WTC11 (cell line): Measurements from ENCODE around the gene SLC38A10. TPM values are rescaled to one million over a fixed set of nuclear protein-coding genes. Genes with fewer than 3 reads are reported as not detected.

ENCODE experiments used
- ATAC-seq: fragments of 200-7000 bp; cut with Tn5 transposase; 2 replicates; pipeline ENCODE4 v1.10.0; 2021; ENCODE audit warnings: mild to moderate bottlenecking, moderate library complexity
- CTCF ChIA-PET: fragments of 300-600 bp; sonication (Branson Sonifier 250); formaldehyde crosslinking; loops from one replicate; lab custom pipeline; 2021; ENCODE audit warnings: antibody characterized with exemption; lab: Charles Lee
- POLR2A ChIA-PET: fragments of 350-600 bp; sonication (Branson Sonifier 250); formaldehyde crosslinking; loops from one replicate; lab custom pipeline; 2021; ENCODE audit warnings: antibody characterized with exemption; lab: Charles Lee
- DNase-seq: peaks from one replicate; pipeline ENCODE4 v3.0.0; 2021; ENCODE audit warnings: low spot score
- H3K27ac Mint-ChIP-seq: 2 replicates; pipeline ENCODE4 v1.8.0; 2021; ENCODE audit warnings: mixed read lengths
- H3K27me3 Mint-ChIP-seq: 2 replicates; pipeline ENCODE4 v1.8.0; 2021; ENCODE audit warnings: low read depth, mild to moderate bottlenecking, moderate library complexity, mixed read lengths
- H3K36me3 Mint-ChIP-seq: 2 replicates; pipeline ENCODE4 v1.8.0; 2021; ENCODE audit warnings: mixed read lengths
- H3K4me1 Mint-ChIP-seq: 2 replicates; pipeline ENCODE4 v1.8.0; 2022; ENCODE audit warnings: mixed read lengths
- H3K4me3 Mint-ChIP-seq: 2 replicates; pipeline ENCODE4 v1.8.0; 2021; ENCODE audit warnings: mild to moderate bottlenecking, moderate library complexity, mixed read lengths
- H3K9me3 Mint-ChIP-seq: 2 replicates; pipeline ENCODE4 v1.8.0; 2021; ENCODE audit warnings: mixed read lengths
- ATF1 ChIP-seq: sonication (generic); formaldehyde crosslinking; IDR thresholded peaks from 2 replicates; pipeline ENCODE4 v1.8.1; 2023; ENCODE audit warnings: mild to moderate bottlenecking, moderate library complexity, missing genetic modification reagents
- ATF2 ChIP-seq: sonication (generic); formaldehyde crosslinking; IDR thresholded peaks from 2 replicates; pipeline ENCODE4 v1.8.1; 2022; ENCODE audit warnings: low read depth, missing genetic modification reagents, borderline replicate concordance
- CREB1 ChIP-seq: sonication (generic); formaldehyde crosslinking; IDR thresholded peaks from 2 replicates; pipeline ENCODE4 v1.8.0; 2023; ENCODE audit warnings: mild to moderate bottlenecking, missing genetic modification reagents
- EMX1 ChIP-seq: fragments of 250-450 bp; sonication (Bioruptor Pico); IDR thresholded peaks from 2 replicates; pipeline ENCODE4 v1.8.0; 2021; ENCODE audit warnings: mild to moderate bottlenecking
- FOXJ3 ChIP-seq: sonication (generic); formaldehyde crosslinking; IDR thresholded peaks from 2 replicates; pipeline ENCODE4 v1.9.0; 2021; ENCODE audit warnings: missing genetic modification reagents, mild to moderate bottlenecking, borderline replicate concordance
- FOXK1 ChIP-seq: sonication (generic); formaldehyde crosslinking; IDR thresholded peaks from 2 replicates; pipeline ENCODE4 v1.8.0; 2022; ENCODE audit warnings: mild to moderate bottlenecking, moderate library complexity, missing genetic modification reagents
- NFATC4 ChIP-seq: fragments of 250-450 bp; sonication (Bioruptor Pico); IDR thresholded peaks from 2 replicates; pipeline ENCODE4 v1.9.0; 2021; ENCODE audit warnings: mild to moderate bottlenecking
- RORB ChIP-seq: fragments of 250-450 bp; sonication (Bioruptor Pico); IDR thresholded peaks from 2 replicates; pipeline ENCODE4 v1.9.0; 2021; ENCODE audit warnings: mild to moderate bottlenecking
- SP1 ChIP-seq: sonication (generic); formaldehyde crosslinking; conservative IDR thresholded peaks from 2 replicates; pipeline ENCODE4 v1.8.1; 2022; ENCODE audit warnings: missing genetic modification reagents
- TCF7 ChIP-seq: sonication (generic); formaldehyde crosslinking; IDR thresholded peaks from 2 replicates; pipeline ENCODE4 v1.8.0; 2022; ENCODE audit warnings: mild to moderate bottlenecking, low read depth, missing genetic modification reagents, moderate library complexity
- USF2 ChIP-seq: sonication (generic); formaldehyde crosslinking; IDR thresholded peaks from 2 replicates; pipeline ENCODE4 v1.8.1; 2023; ENCODE audit warnings: mild to moderate bottlenecking, missing genetic modification reagents, moderate library complexity
- ZBTB21 ChIP-seq: sonication (generic); formaldehyde crosslinking; IDR thresholded peaks from 2 replicates; pipeline ENCODE4 v1.8.1; 2023; ENCODE audit warnings: mild to moderate bottlenecking, missing genetic modification reagents, borderline replicate concordance
- ZMAT4 ChIP-seq: fragments of 250-450 bp; sonication (Bioruptor Pico); IDR thresholded peaks from 2 replicates; pipeline ENCODE4 v1.9.0; 2021; ENCODE audit warnings: mild to moderate bottlenecking
- ZNF219 ChIP-seq: sonication (generic); formaldehyde crosslinking; IDR thresholded peaks from 2 replicates; pipeline ENCODE4 v1.8.0; 2023; ENCODE audit warnings: missing genetic modification reagents, mild to moderate bottlenecking, borderline replicate concordance
- ZNF423 ChIP-seq: fragments of 250-450 bp; sonication (Bioruptor Pico); IDR thresholded peaks from 2 replicates; pipeline ENCODE4 v2.1.2; 2022; ENCODE audit warnings: mild to moderate bottlenecking, moderate library complexity
- ZNF512 ChIP-seq: sonication (generic); formaldehyde crosslinking; IDR thresholded peaks from 2 replicates; pipeline ENCODE4 v1.8.1; 2022; ENCODE audit warnings: missing genetic modification reagents, borderline replicate concordance
- total RNA-seq: library from RNA; stranded (reverse); gene quantifications from 3 replicates; pipeline ENCODE4 v1.2.3, GENCODE V29; 2021
- TF ChIP-seq, protein P1 (sequence below): sonication (generic); formaldehyde crosslinking; IDR thresholded peaks from 2 replicates; pipeline ENCODE4 v1.8.0; 2023; ENCODE audit warnings: missing genetic modification reagents, mild to moderate bottlenecking, borderline replicate concordance
- TF ChIP-seq, protein P2 (sequence below): sonication (generic); formaldehyde crosslinking; IDR thresholded peaks from 2 replicates; pipeline ENCODE4 v1.8.1; 2023; ENCODE audit warnings: mild to moderate bottlenecking, missing genetic modification reagents, moderate library complexity
- TF ChIP-seq, protein P3 (sequence below): sonication (generic); formaldehyde crosslinking; IDR thresholded peaks from 2 replicates; pipeline ENCODE4 v1.8.1; 2023; ENCODE audit warnings: mild to moderate bottlenecking, missing genetic modification reagents, borderline replicate concordance
- TF ChIP-seq, protein P4 (sequence below): sonication (generic); formaldehyde crosslinking; conservative IDR thresholded peaks from 2 replicates; pipeline ENCODE4 v1.8.1; 2022; ENCODE audit warnings: mild to moderate bottlenecking, missing genetic modification reagents
- TF ChIP-seq, protein P5 (sequence below): sonication (generic); formaldehyde crosslinking; IDR thresholded peaks from 2 replicates; pipeline ENCODE4 v1.8.0; 2022; ENCODE audit warnings: mild to moderate bottlenecking, missing genetic modification reagents

SLC38A10 gene
- total RNA-seq, 1 experiment from 2014 or later: 47.0 TPM

- TF ChIP-seq, protein P1, sequence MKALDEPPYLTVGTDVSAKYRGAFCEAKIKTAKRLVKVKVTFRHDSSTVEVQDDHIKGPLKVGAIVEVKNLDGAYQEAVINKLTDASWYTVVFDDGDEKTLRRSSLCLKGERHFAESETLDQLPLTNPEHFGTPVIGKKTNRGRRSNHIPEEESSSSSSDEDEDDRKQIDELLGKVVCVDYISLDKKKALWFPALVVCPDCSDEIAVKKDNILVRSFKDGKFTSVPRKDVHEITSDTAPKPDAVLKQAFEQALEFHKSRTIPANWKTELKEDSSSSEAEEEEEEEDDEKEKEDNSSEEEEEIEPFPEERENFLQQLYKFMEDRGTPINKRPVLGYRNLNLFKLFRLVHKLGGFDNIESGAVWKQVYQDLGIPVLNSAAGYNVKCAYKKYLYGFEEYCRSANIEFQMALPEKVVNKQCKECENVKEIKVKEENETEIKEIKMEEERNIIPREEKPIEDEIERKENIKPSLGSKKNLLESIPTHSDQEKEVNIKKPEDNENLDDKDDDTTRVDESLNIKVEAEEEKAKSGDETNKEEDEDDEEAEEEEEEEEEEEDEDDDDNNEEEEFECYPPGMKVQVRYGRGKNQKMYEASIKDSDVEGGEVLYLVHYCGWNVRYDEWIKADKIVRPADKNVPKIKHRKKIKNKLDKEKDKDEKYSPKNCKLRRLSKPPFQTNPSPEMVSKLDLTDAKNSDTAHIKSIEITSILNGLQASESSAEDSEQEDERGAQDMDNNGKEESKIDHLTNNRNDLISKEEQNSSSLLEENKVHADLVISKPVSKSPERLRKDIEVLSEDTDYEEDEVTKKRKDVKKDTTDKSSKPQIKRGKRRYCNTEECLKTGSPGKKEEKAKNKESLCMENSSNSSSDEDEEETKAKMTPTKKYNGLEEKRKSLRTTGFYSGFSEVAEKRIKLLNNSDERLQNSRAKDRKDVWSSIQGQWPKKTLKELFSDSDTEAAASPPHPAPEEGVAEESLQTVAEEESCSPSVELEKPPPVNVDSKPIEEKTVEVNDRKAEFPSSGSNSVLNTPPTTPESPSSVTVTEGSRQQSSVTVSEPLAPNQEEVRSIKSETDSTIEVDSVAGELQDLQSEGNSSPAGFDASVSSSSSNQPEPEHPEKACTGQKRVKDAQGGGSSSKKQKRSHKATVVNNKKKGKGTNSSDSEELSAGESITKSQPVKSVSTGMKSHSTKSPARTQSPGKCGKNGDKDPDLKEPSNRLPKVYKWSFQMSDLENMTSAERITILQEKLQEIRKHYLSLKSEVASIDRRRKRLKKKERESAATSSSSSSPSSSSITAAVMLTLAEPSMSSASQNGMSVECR (CRISPR knock-in tag): no peak
- no peak for TF ChIP-seq ZMAT4 (CRISPR knock-in tag)
- no peak for TF ChIP-seq TCF7 (CRISPR knock-in tag)
- no peak for TF ChIP-seq FOXK1 (CRISPR knock-in tag)
- no peak for TF ChIP-seq USF2
- no peak for TF ChIP-seq RORB (CRISPR knock-in tag)
- TF ChIP-seq FOXJ3 (CRISPR knock-in tag): no peak
Measured at GRCh38 chr17:81306898-81307510, 11.9 kb upstream of the SLC38A10 start (continued).

DNA sequence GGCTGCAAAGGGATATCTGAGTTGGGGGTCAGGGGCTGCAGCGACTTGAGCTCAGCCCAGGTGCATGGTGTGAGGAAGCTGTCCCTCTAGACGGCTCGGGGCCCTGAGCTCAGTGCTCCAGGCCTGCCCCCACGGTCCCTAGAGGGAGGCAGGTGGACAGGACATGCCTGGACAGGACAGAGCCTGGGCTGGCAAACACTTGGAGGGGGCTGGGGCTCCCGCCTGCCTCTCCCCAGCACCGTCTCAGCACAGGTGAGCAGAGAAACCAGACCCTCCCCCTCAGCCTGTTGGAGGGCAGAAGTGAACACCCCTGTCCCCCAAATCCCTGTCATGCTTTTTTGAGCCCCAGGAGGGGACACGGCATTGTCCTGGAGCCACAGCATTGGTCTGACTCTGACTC is 11.4 kb upstream of the SLC38A10 start:
- no peaks in the 10 kb centered on the region; the same call in 1 of the 2 replicates for H3K27me3 Mint-ChIP-seq
- H3K9me3 Mint-ChIP-seq: peaks cover 4% of the 10 kb centered on the region
- H3K36me3 Mint-ChIP-seq: no peaks in the 10 kb centered on the region
- H3K4me3 Mint-ChIP-seq: no peak overlapping the region
- CTCF ChIA-PET: interaction anchor here (1.1 to 2.0 kb wide), 4 partner anchors 11 to 178 kb away, joined by 3 to 5 read pairs (median 4); partner anchors contain the start of gene SLC38A10
- no peak for TF ChIP-seq SP1 (CRISPR knock-in tag)
- TF ChIP-seq, protein P2, sequence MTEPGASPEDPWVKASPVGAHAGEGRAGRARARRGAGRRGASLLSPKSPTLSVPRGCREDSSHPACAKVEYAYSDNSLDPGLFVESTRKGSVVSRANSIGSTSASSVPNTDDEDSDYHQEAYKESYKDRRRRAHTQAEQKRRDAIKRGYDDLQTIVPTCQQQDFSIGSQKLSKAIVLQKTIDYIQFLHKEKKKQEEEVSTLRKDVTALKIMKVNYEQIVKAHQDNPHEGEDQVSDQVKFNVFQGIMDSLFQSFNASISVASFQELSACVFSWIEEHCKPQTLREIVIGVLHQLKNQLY (CRISPR knock-in tag): no peak
- TF ChIP-seq ATF2 (CRISPR knock-in tag): no peak
- no peak for TF ChIP-seq ZNF512 (CRISPR knock-in tag)
- TF ChIP-seq ZNF423 (CRISPR knock-in tag): no peak
- TF ChIP-seq, protein P3, sequence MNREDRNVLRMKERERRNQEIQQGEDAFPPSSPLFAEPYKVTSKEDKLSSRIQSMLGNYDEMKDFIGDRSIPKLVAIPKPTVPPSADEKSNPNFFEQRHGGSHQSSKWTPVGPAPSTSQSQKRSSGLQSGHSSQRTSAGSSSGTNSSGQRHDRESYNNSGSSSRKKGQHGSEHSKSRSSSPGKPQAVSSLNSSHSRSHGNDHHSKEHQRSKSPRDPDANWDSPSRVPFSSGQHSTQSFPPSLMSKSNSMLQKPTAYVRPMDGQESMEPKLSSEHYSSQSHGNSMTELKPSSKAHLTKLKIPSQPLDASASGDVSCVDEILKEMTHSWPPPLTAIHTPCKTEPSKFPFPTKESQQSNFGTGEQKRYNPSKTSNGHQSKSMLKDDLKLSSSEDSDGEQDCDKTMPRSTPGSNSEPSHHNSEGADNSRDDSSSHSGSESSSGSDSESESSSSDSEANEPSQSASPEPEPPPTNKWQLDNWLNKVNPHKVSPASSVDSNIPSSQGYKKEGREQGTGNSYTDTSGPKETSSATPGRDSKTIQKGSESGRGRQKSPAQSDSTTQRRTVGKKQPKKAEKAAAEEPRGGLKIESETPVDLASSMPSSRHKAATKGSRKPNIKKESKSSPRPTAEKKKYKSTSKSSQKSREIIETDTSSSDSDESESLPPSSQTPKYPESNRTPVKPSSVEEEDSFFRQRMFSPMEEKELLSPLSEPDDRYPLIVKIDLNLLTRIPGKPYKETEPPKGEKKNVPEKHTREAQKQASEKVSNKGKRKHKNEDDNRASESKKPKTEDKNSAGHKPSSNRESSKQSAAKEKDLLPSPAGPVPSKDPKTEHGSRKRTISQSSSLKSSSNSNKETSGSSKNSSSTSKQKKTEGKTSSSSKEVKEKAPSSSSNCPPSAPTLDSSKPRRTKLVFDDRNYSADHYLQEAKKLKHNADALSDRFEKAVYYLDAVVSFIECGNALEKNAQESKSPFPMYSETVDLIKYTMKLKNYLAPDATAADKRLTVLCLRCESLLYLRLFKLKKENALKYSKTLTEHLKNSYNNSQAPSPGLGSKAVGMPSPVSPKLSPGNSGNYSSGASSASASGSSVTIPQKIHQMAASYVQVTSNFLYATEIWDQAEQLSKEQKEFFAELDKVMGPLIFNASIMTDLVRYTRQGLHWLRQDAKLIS (CRISPR knock-in tag): no peak
- TF ChIP-seq, protein P4, sequence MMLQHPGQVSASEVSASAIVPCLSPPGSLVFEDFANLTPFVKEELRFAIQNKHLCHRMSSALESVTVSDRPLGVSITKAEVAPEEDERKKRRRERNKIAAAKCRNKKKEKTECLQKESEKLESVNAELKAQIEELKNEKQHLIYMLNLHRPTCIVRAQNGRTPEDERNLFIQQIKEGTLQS (CRISPR knock-in tag): no peak
- no peak for TF ChIP-seq CREB1
- TF ChIP-seq NFATC4 (CRISPR knock-in tag): no peak
- no peak for TF ChIP-seq ZBTB21 (CRISPR knock-in tag)
- no peak for TF ChIP-seq EMX1 (CRISPR knock-in tag)
- TF ChIP-seq ATF1 (CRISPR knock-in tag): no peak
- no peak for TF ChIP-seq ZNF219
- TF ChIP-seq, protein P5, sequence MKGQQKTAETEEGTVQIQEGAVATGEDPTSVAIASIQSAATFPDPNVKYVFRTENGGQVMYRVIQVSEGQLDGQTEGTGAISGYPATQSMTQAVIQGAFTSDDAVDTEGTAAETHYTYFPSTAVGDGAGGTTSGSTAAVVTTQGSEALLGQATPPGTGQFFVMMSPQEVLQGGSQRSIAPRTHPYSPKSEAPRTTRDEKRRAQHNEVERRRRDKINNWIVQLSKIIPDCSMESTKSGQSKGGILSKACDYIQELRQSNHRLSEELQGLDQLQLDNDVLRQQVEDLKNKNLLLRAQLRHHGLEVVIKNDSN: no peak
- TF ChIP-seq, all 79 proteins: peak for 0
- POLR2A ChIA-PET: no interaction called here
- Mint-ChIP-seq H3K27ac (no peak overlapping the region), H3K4me1 (peaks cover 9% of the 10 kb centered on the region)
- ATAC-seq (no peak), DNase-seq (no peak)
